ENCODE results near the gene LTB. TPM values are rescaled to one million over a fixed set of nuclear protein-coding genes. Genes with fewer than 3 reads are reported as not detected.

LTB gene, protein sequence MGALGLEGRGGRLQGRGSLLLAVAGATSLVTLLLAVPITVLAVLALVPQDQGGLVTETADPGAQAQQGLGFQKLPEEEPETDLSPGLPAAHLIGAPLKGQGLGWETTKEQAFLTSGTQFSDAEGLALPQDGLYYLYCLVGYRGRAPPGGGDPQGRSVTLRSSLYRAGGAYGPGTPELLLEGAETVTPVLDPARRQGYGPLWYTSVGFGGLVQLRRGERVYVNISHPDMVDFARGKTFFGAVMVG
- total RNA-seq: under 1 TPM in 1 of 4 donors, not detected in 3; 0.57 TPM

- H3K27ac ChIP-seq: peak within 1 kb of the TSS; percentile 7 to 87 (median 83)
- no peaks in the 10 kb centered on the region for H3K36me3 ChIP-seq
- no CpG with 5 or more reads among the region's 3 CpGs for WGBS, 2 donors (ENCODE audit: low coverage in 1 of 2)
- peak within 1 kb of the TSS; percentile 41 to 65 for H3K4me3 ChIP-seq
- H3K27me3 ChIP-seq: peaks cover 8% of the 10 kb centered on the region
- TF ChIP-seq EP300 (IDR thresholded peaks at IDR 0.05): no peak
- TF ChIP-seq POLR2A (IDR thresholded peaks at IDR 0.05): no peak
- TF ChIP-seq POLR2AphosphoS5 (IDR thresholded peaks at IDR 0.05): no peak
- TF ChIP-seq, protein P1, sequence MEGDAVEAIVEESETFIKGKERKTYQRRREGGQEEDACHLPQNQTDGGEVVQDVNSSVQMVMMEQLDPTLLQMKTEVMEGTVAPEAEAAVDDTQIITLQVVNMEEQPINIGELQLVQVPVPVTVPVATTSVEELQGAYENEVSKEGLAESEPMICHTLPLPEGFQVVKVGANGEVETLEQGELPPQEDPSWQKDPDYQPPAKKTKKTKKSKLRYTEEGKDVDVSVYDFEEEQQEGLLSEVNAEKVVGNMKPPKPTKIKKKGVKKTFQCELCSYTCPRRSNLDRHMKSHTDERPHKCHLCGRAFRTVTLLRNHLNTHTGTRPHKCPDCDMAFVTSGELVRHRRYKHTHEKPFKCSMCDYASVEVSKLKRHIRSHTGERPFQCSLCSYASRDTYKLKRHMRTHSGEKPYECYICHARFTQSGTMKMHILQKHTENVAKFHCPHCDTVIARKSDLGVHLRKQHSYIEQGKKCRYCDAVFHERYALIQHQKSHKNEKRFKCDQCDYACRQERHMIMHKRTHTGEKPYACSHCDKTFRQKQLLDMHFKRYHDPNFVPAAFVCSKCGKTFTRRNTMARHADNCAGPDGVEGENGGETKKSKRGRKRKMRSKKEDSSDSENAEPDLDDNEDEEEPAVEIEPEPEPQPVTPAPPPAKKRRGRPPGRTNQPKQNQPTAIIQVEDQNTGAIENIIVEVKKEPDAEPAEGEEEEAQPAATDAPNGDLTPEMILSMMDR (IDR thresholded peaks at IDR 0.05): no peak
- peaks cover 0 to 21% (median 9%) of the 10 kb centered on the region in 3 donors for H3K4me1 ChIP-seq
- ATAC-seq: no peak
- no peaks in the 10 kb centered on the region for H3K9me3 ChIP-seq
Measured at GRCh38 chr6:31582230-31582643, at the start of gene LTB. TSS of gene LTB (minus strand) at chr6:31582424. CDS start at chr6:31582417, 7 bp downstream.

GRCh38 chr6:31631681-31632278, 49.6 kb upstream of the LTB start:
- Histone ChIP-seq H3K4me3 (no peak overlapping the region), H3K36me3 (peaks cover 0 to 100% of the 10 kb centered on the region in 2 donors), H3K4me1 (no peaks in the 10 kb centered on the region), H3K9me3 (no peaks in the 10 kb centered on the region), H3K27ac (peak overlapping the region in 1 of 4 donors; percentile 42), H3K27me3 (no peaks in the 10 kb centered on the region)
- no peak for ATAC-seq
- TF ChIP-seq POLR2AphosphoS5 (IDR thresholded peaks at IDR 0.05) (peak; percentile 7), EP300 (IDR thresholded peaks at IDR 0.05) (no peak)
- WGBS, 2 donors (ENCODE audit: low coverage in 1 of 2): 90% methylated on average over 13 of the region's 32 CpGs; no CpG with 5 or more reads in 1 of the 2 donors

- Histone ChIP-seq H3K4me1 (no peaks in the 10 kb centered on the region), H3K9me3 (no peaks in the 10 kb centered on the region), H3K4me3 (no peak overlapping the region), H3K36me3 (peaks cover 0 to 100% of the 10 kb centered on the region in 2 donors), H3K27me3 (no peaks in the 10 kb centered on the region), H3K27ac (no peak overlapping the region)
- WGBS, 2 donors (ENCODE audit: low coverage in 1 of 2): no CpG with 5 or more reads among the region's 16 CpGs
- TF ChIP-seq POLR2A (IDR thresholded peaks at IDR 0.05) (no peak), POLR2AphosphoS5 (IDR thresholded peaks at IDR 0.05) (no peak)
- TF ChIP-seq, protein P1 (IDR thresholded peaks at IDR 0.05): no peak
- ATAC-seq: no peak
Measured at GRCh38 chr6:31631209-31631608, 49.0 kb upstream of the LTB start.

DNA sequence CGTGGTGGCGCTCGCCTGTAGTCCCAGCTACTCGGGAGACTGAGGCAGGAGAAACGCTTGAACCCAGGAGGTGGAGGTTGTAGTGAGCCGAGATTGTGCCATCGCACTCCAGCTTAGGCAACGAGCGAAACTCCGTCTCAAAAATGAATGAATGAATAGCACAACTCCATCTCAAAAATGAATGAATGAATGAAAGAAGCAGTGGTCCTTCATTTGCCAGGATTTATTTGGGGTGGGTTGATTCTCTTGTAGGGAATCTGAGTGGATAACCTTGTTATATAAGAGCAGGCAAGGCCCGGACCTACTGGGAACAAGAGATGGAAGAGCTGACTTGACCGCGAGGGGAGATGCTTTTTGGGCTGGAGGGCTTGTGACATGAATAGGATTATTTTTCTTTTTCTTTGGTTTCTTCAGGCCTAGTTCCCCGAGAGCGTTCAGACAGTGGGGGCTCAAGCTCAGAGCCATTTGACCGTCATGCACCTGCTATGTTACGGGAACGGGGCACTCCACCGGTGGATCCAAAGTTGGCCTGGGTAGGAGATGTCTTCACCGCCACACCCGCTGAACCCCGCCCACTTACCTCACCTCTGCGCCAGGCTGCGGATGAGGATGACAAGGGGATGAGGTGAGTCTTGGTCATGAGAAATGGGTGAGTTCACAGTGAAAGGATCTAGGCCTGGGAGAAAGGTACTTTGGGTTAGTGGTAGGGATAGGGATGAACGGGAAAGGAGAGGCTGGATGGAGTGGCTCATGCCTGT, 48.1 kb upstream of the LTB start:
- H3K4me1 ChIP-seq: no peaks in the 10 kb centered on the region
- no peak for TF ChIP-seq POLR2A (IDR thresholded peaks at IDR 0.05)
- TF ChIP-seq, protein P1 (IDR thresholded peaks at IDR 0.05): no peak
- no peak for TF ChIP-seq POLR2AphosphoS5 (IDR thresholded peaks at IDR 0.05)
- TF ChIP-seq EP300 (IDR thresholded peaks at IDR 0.05): no peak
- H3K4me3 ChIP-seq: no peak overlapping the region
- H3K27ac ChIP-seq: no peak overlapping the region
- H3K9me3 ChIP-seq: no peaks in the 10 kb centered on the region
- no peaks in the 10 kb centered on the region for H3K27me3 ChIP-seq
- peaks cover 0 to 100% of the 10 kb centered on the region in 2 donors for H3K36me3 ChIP-seq
- WGBS, 2 donors (ENCODE audit: low coverage in 1 of 2): 77 to 83% methylated on average over 8 to 23 of the region's 25 CpGs
- no peak for ATAC-seq

- Histone ChIP-seq H3K27me3 (no peaks in the 10 kb centered on the region), H3K4me3 (no peak overlapping the region), H3K9me3 (no peaks in the 10 kb centered on the region), H3K36me3 (peaks cover 0 to 100% of the 10 kb centered on the region in 2 donors), H3K4me1 (no peaks in the 10 kb centered on the region), H3K27ac (no peak overlapping the region)
- no peak for ATAC-seq
- no peak for TF ChIP-seq POLR2A (IDR thresholded peaks at IDR 0.05)
- no peak for TF ChIP-seq EP300 (IDR thresholded peaks at IDR 0.05)
- no peak for TF ChIP-seq POLR2AphosphoS5 (IDR thresholded peaks at IDR 0.05)
- TF ChIP-seq, protein P1 (IDR thresholded peaks at IDR 0.05): no peak
- WGBS, 2 donors (ENCODE audit: low coverage in 1 of 2): 74 to 84% methylated on average over 4 to 7 of the region's 7 CpGs
Measured at GRCh38 chr6:31629014-31629413, 46.8 kb upstream of the LTB start.
